Skeletal muscle cell (primary cell): ENCODE data around the gene IQCH.
"Not testable (repeated sequence)": the region's sequence is repeated elsewhere in the genome, so short reads cannot be mapped to it uniquely, and the experiment has no call there.

Source experiments
- DNase-seq: peaks from one replicate; pipeline ENCODE4 v3.0.0-alpha.2; 2010; ENCODE audit warnings: low read depth
- H3K4me3 ChIP-seq: 2 replicates; pipeline ENCODE4 v1.5.1; 2011; ENCODE audit warnings: low read depth, mild to moderate bottlenecking, control low read depth, low read length, moderate library complexity

The IQCH gene

DNA sequence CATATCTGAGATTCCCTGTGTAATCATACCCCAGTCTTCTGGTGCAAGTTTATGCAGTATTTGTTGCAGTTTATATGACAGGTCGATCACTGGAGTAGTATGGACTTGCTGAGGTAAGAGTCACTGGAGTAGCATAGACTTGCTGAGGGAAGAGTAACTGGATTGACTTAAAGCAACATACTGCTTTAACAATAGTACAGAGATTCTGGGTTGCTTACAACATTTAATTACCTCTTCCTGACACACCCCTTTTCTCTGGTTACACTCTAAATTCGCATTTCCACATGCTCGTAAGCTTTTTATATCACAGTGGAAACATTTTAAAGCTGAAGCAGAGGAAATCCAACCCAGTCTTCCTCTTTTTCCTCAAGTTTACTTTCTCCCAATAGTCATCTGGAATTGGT is 11.9 kb upstream of the IQCH start:
- no peak for DNase-seq
- no peak overlapping the region for H3K4me3 ChIP-seq

DNA sequence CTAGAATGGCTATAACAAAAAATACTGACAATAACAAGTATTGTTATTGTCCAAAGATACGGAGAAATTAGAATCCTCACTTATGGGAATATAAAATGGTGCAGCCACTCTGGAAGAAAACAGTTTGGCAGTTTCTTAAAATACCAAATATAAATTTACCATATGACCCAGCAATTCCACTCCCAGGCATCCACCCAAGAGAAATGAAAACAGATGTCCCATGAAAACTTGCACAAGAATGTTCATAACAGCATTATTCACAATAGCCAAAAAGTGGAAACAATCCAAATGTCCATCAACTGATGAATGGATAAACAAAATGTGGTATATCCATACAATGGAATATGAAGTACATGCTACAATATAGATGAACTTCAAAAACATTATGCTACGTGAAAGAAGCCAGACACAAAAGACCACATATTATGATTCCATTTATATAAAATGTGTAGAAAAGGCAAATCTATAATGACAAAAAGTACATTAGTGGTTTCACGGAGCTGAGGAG is 9.6 kb upstream of the IQCH start:
- H3K4me3 ChIP-seq = no peak overlapping the region
- DNase-seq = no peak

GRCh38 chr15:67246606-67247005 is 8.0 kb upstream of the IQCH start:
- H3K4me3 ChIP-seq, DNase-seq: not testable (repeated sequence)

- H3K4me3 ChIP-seq = no peak overlapping the region
- no peak for DNase-seq
Observed at GRCh38 chr15:67248011-67248505, 6.5 kb upstream of the IQCH start.

- no peak for DNase-seq
- H3K4me3 ChIP-seq = no peak overlapping the region
Observed at GRCh38 chr15:67249830-67250229, 4.8 kb upstream of the IQCH start.

- H3K4me3 ChIP-seq = no peak overlapping the region
- no peak for DNase-seq
Observed at GRCh38 chr15:67251318-67251717, 3.3 kb upstream of the IQCH start.

DNA sequence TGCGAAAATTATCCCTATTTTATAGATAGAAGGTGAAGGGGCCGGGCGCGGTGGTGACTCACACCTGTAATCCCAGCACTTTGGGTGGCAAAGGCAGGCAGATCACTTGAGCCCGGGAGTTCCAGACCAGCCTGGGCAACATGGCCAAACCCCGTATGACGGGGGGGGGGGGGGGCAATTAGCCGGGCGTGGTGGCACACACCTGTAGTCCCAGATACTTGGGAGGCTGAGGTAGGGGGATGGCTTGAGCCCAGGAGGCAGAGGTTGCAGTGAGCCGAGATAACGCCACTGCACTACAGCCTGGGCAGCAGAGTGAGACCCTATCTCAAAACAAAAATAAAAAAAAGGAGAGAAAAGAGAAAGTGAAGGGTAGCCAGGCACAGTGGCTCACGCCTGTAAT is 1.5 kb upstream of the IQCH start:
- DNase-seq = no peak
- peak overlapping the region; percentile 93 for H3K4me3 ChIP-seq

GRCh38 chr15:67253549-67254237 is 893 bp upstream of the IQCH start:
- DNase-seq = no peak
- peak overlapping the region; percentile 93 for H3K4me3 ChIP-seq

DNA sequence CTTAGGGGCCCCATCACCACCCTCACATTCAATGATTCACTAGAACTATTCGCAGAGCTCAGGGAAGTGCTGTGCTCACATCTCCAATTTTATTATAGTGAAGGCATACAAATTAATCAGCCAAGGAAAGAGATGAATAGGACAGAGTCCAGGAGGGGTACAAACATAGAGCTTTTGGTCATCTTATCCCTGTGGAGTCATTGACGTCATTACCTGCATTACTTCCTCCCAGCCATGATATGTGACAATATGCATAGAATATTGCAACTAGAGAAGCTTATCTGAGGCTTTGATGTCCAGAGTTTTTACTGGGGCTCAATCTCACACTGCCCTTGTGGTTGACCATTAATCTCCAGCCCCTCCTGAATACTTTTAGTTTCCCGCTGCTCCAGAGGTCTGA is 1.5 kb downstream of the IQCH start:
- no peak for DNase-seq
- H3K4me3 ChIP-seq = no peak overlapping the region

DNA sequence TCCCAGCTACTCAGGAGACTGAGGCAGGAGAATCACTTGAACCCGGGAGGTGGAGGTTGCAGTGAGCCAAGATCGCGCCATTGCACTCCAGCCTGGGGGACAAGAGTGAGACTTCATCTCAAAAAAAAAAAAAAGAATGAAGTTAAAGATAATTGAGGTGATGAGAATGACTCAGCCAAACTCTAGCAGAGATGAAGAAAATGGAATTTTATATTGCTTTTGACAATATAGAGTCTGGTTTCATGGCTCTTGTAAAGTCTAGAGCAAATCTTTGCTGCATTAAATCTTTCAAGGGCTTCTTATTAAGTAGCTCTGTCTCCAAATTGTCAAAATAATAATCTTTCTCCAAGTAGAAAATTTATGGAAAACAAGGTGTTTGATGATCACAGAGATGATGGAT is 3.8 kb downstream of the IQCH start:
- not testable (repeated sequence) for DNase-seq, H3K4me3 ChIP-seq

GRCh38 chr15:67259379-67259778 is 4.8 kb downstream of the IQCH start:
- no peak for DNase-seq
- no peak overlapping the region for H3K4me3 ChIP-seq

DNA sequence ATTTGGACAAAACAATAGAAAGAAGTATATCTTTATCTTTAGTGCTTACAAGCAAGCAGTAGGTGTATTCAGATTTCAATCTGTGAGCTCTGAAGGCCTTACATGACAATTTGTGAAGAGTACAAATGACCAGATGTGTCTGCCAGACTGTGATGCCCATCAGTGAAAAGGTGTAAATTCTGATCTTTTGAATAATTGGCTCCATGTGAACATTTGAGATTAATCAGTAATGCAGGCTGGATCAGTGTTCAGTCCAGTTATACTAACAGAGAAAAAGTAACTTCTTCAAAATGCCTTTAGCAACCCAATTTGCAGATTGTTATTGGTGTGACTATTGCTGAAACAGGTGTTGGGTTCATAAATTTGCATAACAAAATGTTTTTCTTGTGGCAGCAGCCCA is 5.2 kb downstream of the IQCH start:
- DNase-seq = no peak
- no peak overlapping the region for H3K4me3 ChIP-seq

- DNase-seq = no peak
- no peak overlapping the region for H3K4me3 ChIP-seq
Observed at GRCh38 chr15:67266870-67267269, 12.3 kb downstream of the IQCH start.

DNA sequence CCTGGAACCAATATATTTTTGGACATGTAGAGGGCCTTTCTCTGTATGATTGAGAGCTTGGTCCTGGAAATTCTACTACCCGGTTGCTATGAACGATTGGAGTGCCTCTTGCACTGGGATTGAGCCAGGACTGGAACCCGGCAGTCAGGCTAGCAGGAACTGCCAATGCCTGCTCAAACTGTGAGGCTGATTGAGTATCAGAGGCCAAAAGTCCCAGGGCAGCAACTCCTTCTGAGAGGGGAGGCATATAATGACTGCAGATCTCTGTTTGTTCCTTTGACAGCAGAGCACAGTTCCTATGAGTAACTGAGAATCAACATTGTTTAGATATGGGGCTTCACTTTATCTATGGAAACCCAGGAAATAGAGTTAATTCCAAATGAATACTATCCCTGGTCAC is 12.9 kb downstream of the IQCH start:
- no peak for DNase-seq
- no peak overlapping the region for H3K4me3 ChIP-seq

- DNase-seq = no peak
- no peak overlapping the region for H3K4me3 ChIP-seq
Observed at GRCh38 chr15:67267951-67268941, 13.7 kb downstream of the IQCH start.

GRCh38 chr15:67274236-67274635 is 19.6 kb downstream of the IQCH start:
- no peak overlapping the region for H3K4me3 ChIP-seq
- no peak for DNase-seq

DNA sequence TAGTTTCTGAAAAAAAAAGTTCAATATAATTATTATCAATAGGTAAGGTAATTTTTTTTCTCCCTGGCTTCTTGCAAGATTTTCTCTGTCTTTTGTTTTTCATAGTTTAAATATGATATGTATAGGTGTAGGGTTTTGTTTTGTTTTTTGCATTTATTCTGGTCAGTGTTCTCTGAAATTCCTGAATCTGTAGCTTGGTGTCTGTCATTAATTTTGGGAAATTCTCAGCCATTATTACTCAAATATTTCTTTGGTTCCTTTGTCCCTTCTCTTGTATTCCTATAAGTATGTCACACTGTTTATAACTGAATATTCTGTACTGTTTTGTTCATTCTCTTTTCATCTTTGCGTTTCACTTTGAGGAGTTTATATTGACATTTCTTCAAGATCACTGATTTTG is 22.1 kb downstream of the IQCH start:
- DNase-seq = no peak
- no peak overlapping the region for H3K4me3 ChIP-seq

GRCh38 chr15:67280217-67280616 is 25.6 kb downstream of the IQCH start:
- DNase-seq = no peak
- no peak overlapping the region for H3K4me3 ChIP-seq

- no peak overlapping the region for H3K4me3 ChIP-seq
- no peak for DNase-seq
Observed at GRCh38 chr15:67281714-67282113, 27.1 kb downstream of the IQCH start.

GRCh38 chr15:67285625-67286024 is 31.0 kb downstream of the IQCH start:
- DNase-seq, H3K4me3 ChIP-seq: not testable (repeated sequence)
